SW480 (cell line): ENCODE measurements around the gene TLCD2.
"Not testable (repeated sequence)": the region's sequence is repeated elsewhere in the genome, so short reads cannot be mapped to it uniquely, and the experiment has no call there.

Experiments
- DNase-seq: peaks from one replicate; pipeline ENCODE4 v3.0.0-alpha.2; 2016; ENCODE audit warnings: low spot score

The TLCD2 gene

DNA sequence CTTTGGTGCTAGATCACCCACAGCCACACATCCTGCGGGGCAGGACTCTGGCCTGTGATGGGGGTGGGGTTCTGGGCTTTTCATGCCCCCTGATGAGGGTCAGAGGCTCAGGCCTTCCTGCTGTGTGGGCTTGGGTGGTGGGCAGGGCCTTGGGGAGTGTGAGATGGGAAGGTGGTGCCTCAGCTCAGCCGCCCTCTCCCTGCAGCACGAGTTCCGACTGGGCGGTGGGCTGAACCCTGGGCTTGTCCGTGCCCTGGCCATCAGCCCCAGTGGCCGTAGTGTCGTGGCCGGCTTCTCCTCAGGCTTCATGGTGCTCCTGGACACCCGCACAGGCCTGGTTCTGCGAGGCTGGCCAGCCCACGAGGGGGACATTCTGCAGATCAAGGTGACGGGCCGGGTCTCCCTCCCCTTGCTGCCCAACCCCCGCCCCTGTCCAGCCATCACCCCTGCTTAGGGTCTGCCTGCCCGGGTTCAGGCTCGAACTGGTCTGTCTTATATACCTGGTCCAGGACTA lies 25.7 kb upstream of the TLCD2 start:
- no peak for DNase-seq

DNA sequence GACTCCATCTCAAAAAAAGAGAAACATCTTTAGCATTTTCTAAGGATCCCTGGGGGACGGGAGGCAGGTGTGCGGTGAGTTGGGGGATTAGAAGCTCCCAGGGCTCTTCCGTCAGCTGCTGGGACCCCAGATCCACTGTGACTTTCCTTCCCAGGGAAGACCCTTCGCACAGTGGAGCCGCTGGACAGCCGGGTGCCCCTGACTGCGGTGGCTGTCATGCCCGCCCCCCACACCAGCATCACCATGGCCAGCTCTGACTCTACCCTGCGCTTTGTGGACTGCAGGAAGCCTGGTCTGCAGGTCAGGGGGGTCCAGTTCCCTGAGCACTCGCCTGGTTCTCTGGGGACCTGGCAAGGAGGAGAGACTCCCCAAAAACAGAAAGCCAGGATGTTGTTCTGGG lies 25.2 kb upstream of the TLCD2 start:
- no peak for DNase-seq

DNA sequence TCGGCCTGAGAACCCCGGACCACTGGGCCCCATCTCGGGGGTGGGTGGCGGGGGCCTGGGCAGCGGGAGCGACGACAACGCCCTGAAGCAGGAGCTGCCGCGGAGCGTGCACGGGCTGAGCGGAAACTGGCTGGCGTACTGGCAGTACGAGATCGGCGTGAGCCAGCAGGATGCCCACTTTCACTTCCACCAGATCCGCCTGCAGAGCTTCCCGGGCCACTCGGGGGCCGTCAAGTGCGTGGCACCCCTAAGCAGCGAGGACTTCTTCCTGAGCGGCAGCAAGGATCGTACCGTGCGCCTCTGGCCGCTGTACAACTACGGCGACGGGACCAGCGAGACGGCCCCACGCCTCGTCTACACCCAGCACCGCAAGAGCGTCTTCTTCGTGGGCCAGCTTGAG lies 23.6 kb upstream of the TLCD2 start:
- DNase-seq = no peak

DNA sequence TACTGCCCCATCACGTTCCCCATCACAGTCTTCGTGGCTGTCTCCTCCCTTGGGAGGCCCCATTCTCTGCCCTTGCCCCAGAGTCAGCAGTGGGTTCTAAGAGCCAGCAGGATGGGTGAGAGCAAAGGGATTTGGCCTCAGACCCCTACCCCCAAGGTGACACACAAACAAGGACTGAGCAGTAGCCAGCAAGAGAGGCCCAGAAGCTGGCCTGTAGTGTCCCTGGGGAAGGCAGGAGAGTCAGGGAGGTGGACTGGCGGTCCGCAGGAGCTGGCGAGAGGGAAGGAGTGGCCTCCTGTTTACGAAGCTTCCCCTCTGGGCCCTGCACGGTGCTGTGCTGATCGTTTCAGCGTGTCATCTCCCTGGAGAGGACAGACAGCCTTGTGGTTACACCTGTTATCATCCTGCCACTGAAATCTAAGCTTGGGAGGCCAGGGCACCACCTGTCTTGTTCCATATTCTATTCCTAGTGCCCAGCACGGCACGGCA lies 22.7 kb upstream of the TLCD2 start:
- no peak for DNase-seq

DNA sequence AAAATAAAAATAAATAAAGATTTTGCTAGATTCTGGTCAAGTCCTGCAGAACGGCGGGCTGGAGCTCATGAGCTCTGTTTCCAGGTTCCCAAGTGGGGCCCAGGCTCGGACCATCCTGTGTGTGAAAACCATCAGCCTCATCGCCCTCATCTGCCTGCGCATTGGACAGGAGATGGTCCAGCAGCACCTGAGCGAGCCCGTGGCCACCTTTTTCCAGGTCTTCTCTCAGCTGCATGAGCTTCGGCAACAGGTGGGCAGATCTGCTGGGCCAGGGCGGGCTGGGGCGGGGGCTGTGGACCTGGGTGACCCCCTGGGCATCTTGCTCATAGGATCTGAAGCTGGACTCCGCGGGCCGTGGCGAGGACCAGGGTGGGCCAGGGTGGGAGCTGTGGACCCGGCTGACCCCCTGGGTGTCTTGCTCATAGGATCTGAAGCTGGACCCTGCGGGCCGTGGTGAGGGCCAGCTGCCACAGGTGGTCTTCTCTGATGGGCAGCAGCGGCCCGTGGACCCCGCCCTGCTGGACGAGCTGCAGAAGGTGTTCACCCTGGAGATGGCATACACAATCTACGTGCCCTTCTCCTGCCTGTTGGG lies 22.2 kb upstream of the TLCD2 start:
- no peak for DNase-seq

DNA sequence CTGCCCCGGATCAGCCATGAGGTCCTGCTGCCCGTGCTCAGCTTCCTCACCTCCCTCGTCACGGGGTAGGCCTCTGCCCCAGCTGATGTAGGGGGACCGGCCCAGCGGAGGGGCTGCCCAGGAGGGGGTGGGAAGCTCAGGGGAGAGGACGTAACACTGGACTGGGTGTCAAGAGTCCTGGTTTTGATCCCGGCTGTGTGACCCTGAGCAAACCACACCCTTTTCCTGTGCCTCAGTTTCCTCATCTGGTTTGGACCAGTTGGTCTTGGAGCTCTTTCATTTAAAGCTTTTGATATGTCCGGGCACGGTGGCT lies 21.0 kb upstream of the TLCD2 start:
- no peak for DNase-seq

DNA sequence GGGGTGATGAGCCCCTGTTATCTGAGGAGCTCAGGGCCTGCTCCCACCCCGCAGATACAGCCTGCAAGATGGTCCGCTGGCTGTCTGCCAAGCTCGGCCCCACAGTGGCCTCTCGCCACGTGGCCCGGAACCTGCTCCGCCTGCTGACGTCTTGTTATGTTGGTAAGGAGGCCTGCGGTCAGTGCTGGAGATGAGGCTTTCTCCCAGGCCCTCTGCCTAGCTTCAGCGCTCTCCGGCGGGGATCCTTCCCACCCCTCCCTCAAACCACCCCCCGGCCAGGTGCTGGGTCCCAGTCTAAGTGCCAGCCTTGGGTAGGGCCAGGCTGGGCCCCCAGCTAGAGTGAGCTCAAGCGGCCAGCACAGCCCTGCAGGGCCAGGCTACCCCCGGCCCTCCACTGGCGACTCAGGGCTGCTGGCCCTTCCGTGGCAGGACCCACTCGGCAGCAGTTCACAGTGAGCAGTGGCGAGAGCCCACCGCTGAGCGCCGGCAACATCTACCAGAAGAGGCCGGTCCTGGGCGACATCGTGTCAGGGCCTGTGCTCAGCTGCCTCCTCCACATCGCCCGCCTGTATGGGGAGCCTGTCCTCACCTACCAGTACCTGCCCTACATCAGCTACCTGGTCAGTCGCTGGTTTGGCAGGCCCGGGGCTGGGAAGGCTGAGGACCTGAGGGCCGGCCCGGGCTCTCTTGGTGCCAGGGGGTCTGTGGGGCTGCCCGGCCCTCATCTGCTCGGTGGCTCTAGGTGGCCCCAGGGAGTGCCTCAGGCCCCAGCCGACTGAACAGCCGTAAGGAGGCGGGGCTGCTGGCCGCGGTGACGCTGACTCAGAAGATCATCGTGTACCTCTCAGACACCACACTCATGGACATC lies 20.4 kb upstream of the TLCD2 start:
- peak; percentile 42 for DNase-seq

DNA sequence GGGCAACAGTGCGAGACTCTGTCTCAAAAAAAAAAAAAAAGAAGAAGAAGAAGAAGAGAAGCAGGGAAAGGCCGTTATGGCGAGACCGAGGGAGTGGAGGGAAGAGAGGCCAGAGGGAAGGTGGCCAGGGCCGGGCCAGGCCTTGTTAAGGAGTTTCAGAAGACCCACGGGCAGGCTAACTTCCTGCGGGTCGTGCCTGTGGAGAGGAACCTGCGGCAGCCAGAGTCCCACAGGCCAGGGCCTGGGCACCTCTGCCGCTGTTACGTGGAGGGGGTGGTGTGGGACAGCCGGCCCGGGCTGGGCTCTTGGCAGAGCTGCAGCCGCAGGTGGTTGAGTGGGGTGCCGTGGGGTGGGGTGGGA lies 19.8 kb upstream of the TLCD2 start:
- DNase-seq = no peak

DNA sequence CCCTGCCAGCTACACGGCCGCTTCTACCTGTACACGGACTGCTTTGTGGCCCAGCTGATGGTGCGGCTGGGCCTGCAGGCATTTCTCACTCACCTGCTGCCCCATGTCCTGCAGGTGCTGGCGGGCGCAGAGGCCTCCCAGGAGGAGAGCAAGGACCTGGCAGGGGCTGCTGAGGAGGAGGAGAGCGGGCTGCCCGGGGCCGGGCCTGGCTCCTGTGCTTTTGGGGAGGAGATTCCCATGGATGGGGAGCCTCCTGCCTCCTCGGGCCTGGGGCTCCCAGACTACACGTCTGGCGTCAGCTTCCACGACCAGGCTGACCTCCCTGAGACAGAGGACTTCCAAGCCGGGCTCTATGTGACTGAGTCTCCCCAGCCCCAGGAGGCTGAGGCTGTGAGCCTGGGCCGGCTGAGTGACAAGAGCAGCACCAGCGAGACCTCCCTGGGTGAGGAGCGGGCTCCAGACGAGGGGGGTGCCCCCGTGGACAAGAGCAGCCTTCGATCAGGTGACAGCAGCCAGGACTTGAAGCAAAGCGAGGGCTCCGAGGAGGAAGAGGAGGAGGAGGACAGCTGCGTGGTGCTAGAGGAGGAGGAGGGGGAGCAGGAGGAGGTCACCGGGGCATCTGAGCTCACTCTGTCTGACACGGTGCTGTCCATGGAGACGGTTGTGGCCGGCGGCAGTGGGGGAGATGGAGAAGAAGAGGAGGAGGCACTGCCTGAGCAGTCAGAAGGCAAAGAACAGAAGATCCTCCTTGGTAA lies 17.9 kb upstream of the TLCD2 start:
- DNase-seq = no peak

DNA sequence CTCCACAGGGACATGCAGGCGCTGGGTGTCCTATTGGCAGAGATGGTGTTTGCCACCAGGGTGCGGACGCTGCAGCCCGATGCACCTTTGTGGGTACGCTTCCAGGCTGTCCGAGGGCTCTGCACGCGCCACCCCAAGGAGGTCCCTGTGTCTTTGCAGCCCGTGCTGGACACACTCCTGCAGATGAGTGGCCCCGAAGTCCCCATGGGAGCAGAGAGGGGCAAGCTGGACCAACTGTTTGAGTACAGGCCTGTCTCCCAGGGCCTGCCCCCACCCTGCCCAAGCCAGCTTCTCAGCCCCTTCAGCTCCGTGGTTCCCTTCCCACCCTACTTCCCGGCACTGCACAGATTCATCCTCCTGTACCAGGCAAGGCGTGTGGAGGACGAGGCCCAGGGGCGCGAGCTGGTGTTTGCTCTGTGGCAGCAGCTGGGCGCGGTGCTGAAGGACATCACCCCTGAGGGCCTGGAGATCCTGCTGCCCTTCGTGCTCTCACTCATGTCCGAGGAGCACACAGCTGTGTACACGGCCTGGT lies 17.1 kb upstream of the TLCD2 start:
- DNase-seq = no peak

DNA sequence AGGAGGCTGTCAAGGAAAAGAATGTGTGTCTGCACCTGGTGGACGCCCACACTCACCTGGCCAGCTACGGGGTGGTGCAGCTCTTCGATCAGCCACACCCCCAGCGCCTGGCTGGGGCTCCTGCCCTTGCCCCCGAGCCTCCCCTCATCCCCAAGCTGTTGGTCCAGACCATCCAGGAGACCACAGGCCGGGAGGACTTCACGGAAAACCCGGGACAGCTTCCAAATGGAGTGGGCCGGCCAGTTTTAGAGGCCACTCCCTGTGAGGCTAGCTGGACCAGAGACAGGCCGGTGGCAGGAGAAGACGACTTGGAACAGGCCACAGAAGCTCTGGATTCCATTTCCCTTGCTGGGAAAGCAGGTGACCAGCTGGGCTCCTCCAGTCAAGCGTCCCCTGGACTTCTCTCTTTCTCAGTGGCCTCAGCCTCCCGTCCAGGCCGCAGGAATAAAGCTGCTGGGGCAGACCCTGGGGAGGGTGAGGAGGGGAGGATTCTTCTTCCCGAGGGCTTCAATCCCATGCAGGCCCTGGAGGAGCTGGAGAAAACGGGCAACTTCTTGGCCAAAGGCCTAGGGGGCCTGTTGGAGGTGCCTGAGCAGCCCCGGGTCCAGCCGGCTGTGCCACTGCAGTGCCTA lies 16.6 kb upstream of the TLCD2 start:
- DNase-seq = no peak

DNA sequence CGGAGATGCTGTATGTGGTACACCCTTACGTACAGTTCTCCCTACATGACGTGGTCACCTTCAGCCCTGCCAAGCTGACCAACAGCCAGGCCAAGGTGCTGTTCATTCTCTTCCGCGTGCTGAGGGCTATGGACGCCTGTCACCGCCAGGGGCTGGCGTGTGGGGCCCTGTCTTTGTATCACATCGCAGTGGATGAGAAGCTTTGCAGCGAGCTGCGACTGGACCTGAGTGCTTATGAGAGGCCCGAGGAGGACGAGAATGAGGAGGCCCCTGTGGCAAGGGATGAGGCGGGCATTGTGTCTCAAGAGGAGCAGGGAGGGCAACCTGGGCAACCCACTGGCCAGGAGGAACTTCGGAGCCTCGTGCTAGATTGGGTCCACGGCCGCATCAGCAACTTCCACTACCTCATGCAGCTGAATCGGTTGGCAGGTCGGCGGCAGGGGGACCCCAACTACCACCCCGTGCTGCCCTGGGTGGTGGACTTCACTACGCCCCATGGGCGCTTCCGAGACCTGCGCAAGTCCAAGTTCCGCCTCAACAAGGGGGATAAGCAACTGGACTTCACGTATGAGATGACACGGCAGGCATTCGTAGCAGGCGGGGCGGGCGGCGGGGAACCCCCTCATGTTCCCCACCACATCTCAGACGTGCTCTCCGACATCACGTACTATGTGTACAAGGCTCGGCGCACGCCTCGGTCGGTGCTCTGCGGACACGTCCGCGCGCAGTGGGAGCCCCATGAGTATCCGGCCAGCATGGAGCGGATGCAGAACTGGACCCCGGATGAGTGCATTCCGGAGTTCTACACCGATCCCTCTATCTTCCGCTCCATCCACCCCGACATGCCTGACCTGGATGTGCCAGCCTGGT lies 15.7 kb upstream of the TLCD2 start:
- no peak for DNase-seq

DNA sequence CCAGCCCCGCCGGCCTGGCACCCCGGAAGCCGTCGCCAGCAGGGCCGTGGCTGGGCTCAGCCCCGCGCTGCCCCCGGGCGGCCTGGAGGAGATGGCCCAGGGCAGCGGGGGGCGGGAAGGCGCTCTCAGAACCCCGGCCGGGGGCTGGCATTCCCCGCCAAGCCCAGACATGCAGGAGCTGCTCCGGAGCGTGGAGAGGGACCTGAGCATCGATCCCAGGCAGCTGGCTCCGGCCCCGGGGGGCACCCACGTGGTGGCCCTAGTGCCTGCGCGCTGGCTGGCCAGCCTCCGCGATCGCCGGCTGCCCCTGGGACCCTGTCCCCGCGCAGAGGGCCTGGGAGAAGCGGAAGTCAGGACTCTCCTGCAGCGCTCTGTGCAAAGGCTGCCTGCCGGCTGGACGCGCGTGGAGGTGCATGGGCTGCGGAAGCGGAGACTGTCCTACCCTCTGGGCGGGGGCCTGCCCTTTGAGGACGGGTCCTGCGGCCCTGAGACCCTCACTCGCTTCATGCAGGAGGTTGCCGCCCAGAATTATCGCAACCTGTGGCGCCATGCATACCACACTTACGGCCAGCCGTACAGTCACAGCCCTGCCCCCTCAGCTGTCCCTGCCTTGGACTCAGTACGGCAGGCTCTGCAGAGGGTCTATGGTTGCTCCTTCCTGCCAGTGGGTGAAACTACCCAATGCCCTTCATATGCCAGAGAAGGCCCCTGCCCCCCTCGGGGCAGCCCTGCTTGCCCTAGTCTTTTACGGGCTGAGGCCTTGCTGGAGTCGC lies 14.9 kb upstream of the TLCD2 start:
- no peak for DNase-seq

DNA sequence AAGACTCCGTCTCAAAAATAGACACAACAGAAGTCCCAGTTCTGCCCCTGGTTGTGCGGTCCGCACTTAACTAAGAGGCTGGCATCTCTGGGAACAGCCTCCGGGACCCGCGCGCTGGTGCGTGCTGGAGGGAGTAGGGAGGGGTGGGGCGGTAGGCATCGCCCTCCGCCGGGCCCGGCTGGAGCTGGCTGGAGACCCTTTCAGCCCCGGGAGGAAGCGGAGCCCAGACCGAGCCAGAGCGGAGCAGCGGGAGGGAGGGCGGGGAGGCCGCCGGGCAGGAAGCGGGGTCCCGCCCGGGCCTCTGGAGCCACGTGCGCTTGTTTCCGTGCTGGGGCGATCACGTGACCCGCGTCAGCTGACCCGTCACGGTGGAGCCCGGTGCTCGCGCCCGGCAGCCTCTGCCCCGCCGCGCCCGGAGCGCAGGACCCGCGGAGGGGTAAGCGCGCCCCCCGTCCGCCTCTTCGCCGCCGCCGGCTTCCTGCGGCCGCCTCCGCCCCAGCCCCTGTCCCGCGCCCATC lies 14.2 kb upstream of the TLCD2 start, which contains the start of gene WDR81:
Gene WDR81 (plus strand): TSS at position 354 of the 518 bp plus-strand sequence. CDS start 256 bp downstream, outside the sequence.
- peak; percentile 79 for DNase-seq

DNA sequence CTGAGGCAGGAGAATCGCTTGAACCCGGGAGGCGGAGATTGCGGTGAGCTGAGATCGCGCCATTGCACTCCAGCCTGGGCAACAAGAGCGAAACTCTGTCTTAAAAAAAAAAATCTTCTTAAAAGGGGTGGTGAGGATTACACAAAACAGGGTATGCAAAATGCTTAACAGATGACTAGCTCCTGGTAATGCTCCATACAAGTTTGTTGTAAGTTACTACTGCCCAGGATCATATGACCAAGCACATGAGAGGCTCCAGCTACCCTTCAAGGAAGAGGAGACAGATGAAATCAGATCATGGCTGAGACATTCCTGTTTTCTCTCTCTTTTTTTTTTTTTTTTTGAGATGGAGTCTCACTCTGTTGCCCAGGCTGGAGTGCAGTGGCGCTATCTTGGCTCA lies 11.8 kb upstream of the TLCD2 start:
- not testable (repeated sequence) for DNase-seq

DNA sequence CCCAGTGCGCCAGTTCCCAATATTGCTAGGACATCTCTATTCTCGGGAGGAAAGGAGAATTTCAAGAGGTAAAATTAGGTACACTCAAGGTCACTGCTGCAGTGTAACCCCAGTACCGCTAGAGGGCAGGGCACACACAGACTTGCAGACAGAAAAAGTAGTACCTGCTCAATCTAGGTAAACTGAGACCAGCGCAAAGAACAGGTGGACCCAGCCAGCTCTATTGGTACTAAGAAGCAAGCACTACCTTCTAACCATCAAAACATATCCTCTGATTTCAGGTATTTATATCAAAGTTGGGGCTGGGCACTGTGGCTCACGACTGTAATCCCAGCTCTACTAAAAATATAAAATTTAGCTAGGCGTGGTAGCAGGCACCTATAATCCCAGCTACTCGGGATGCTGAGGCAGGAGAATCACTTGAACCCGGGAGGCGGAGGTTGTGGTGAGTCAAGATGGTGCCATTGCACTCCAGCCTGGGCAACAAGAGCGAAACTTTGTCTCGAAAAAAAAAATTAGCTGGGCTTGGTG lies 10.7 kb upstream of the TLCD2 start:
- DNase-seq = peak; percentile 51

DNA sequence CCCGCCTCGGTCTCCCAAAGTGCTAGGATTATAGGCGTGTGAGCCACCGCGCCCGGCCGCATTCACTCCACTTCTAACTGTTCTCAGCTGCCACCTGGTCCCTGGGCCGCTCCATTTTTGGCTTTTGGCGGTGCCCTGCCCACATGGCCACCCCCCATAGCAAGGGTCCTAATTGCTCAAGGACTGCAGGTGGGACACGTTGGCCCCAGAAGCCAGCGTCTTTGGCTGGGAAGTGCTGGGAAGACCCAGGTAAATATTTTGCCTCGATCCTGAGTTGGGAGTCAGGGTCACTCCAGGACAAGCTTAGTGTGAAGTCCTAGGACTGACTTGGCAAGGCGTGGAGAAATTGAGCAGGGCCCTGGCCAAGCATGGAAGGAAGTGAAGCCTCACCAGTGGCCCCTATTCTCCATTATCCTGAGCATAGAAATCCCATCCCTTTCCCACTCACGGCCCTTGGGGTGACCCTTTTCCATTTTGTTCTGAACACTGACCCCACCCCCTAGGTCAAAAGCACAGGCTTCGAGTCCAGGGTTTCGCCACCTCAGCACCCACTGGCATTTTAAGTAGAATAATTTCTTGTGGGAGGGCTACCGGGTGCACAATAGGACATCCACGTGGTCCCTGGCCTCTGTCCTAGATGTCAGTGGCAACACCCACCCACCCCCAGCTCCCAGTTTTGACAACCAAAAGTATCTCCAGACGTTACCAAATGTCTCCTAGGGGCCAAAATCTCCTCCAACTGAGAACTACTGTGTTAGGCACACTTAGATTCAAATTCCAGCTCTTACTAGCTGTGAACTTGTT lies 8.4 kb upstream of the TLCD2 start:
- no peak for DNase-seq

DNA sequence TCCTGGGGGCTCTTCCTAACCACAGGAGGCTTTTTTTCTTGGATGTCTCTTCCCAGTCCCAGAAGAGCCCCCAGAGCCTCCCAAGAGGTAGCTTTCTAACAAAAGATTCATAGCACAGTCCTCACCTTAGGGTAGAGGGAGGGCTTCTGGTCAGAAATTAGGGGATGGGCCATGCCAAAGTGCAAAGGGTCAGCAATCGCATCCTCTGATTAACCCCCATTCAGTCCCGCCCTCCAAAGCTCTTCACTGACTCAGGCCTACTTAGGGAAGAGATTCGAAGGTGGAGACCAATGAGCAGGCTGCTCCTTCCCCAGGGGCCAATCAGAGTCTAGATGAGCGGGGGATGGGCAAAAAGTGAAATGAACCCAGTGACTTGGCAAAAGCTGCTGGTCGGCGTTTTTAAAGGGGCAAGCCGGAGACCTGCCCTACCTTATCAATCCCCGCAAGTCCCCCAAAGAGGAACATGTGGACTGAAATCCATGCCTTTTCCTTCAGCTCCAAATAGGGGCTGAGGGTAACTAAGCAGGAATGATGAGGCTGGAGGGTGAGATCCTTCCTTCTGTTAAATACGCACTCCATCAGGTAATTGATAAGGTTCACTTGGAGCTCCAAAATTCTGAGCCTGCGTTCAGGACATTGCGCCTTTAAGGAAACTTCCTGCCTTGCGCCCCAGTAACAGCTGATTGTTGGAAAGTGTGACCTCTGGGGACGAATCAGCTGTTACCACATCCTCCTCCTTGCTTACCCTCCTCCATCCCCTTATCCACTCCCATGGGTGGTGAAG lies 6.9 kb upstream of the TLCD2 start:
- DNase-seq = peak; percentile 99
